ENCODE results near the gene CCDC146.
A peak's percentile ranks its signal among the peaks of the same experiment; 100 is the strongest.
"Not testable (repeated sequence)": the region's sequence is repeated elsewhere in the genome, so short reads cannot be mapped to it uniquely, and the experiment has no call there.

The CCDC146 gene

GRCh38 chr7:77157446-77157845, 35.0 kb downstream of the CCDC146 start:
- TF ChIP-seq CTCF (IDR thresholded peaks at IDR 0.05; ENCODE audit: extremely low read depth, insufficient read depth, missing control alignments), result no peak
- in situ Hi-C loops (cut with MboI; ENCODE audit: low pct_unique_long_range_greater_than_20kb, low sequenced_read_pairs, unreplicated experiment), result no loop called here
- DNase-seq (ENCODE audit: low spot score), result peak; percentile 2

DNA sequence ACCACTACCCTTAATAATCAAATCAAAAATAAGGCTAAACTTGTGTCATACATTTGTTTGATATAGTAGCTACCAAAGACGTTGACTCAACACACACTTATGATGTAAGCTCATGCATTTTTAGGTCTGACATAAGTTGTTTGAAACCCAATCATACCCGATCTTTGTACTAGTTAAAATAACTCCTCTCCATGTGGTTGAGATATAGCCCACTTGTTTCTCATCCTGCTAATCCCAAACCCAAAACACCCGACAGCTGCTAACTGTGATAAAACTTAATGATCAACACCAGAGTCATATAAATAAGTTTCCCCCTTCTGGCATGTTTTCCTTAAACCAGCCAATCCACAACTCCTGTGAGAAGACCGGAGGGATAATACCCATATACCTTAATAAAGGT, 48.7 kb downstream of the CCDC146 start:
- in situ Hi-C loops (cut with MboI; ENCODE audit: low pct_unique_long_range_greater_than_20kb, low sequenced_read_pairs, unreplicated experiment); DNase-seq (ENCODE audit: low spot score): not testable (repeated sequence)

DNA sequence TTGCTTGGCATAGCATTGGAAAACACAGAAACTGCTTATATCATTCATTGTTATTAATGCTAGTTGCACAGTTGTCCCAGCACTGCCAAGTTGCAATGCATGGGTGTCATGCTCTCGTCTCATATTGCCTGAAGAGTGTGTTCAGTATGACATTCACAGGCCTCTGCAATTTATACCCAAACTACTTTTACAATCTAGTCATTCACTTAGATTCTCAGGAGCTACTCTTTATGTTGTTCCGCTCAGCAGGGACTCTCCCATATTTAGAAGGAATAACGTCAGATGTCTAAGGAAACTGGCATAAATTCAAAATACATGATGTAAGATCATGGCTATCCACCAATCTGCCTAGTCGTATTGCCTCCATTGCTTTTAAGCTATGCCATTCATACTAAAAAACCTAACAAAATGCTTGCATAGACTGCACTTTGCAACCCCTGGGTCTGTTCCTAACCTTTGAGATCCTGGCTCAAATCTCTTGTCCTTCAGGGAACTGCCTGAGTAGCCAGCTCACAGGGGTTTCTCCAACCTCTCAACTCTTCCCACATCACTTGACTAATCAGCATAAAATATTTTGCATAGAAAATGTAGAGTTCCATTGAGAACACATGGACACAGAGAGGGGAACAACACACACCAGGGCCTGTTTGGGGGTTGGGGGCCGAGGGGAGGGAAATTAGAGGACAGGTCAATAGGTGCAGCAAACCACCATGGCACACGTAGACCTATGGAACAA, 50.2 kb downstream of the CCDC146 start:
- DNase-seq (ENCODE audit: low spot score); in situ Hi-C loops (cut with MboI; ENCODE audit: low pct_unique_long_range_greater_than_20kb, low sequenced_read_pairs, unreplicated experiment): not testable (repeated sequence)

- DNase-seq (ENCODE audit: low spot score); in situ Hi-C loops (cut with MboI; ENCODE audit: low pct_unique_long_range_greater_than_20kb, low sequenced_read_pairs, unreplicated experiment): not testable (repeated sequence)
Observed at GRCh38 chr7:77174418-77174817, 52.0 kb downstream of the CCDC146 start.

GRCh38 chr7:77175274-77175800, 52.9 kb downstream of the CCDC146 start:
- in situ Hi-C loops (cut with MboI; ENCODE audit: low pct_unique_long_range_greater_than_20kb, low sequenced_read_pairs, unreplicated experiment); DNase-seq (ENCODE audit: low spot score): not testable (repeated sequence)

DNA sequence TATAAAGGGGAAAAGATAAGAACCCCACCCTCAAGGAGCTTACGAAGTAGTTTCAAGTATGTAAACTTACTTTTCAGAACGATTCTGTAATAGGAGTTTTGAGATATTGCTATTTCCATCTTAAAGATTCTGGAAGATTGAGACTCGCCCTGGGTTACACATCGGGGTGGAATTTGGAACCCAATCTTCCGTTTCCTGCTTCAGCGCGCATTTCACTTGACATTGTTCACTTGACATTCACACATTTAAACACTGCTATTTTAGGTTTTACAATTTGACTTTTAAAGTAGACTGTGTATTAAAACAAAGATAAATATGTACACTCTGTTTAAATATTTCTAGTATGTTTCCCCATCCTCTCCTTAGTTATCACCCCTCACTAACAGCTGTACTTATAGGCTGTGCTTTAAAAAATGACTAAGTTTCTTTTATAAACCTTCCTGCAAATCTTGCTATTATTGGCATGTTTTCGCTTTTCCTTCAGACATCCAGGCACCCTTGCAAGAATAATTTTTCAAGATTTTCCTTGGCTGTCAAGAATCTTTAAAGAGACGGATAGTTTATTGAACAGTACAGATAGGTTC, 55.0 kb downstream of the CCDC146 start:
- DNase-seq (ENCODE audit: low spot score); in situ Hi-C loops (cut with MboI; ENCODE audit: low pct_unique_long_range_greater_than_20kb, low sequenced_read_pairs, unreplicated experiment): not testable (repeated sequence)

GRCh38 chr7:77178024-77178423, 55.6 kb downstream of the CCDC146 start:
- not testable (repeated sequence) for DNase-seq (ENCODE audit: low spot score)

DNA sequence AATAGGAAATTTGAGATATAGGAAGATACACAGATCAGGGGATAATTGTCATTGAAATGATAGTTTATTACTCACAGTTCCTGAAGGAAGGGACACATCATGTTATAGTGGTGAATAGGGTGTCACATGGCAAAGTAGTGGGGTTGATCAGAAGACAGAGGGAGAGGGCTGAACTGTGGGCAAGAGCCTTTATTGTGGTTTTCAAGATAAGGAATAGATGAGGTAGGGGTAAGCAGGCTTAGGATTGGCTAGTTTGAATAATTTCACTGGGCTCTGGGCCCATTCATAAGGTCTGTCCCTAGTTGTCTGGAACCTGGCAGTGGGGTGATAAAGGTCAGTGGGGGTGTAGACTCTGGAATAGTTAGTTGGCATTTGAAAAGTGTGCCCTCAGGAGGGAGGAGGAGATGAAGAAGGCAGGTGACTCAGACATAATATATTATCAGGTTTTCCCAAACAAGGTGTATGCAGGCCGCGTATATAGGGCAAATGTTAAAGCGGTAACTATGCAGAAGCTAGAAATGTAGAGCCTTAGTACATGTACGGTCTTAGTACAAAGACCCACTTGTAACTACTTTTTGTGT, 58.7 kb downstream of the CCDC146 start:
- in situ Hi-C loops (cut with MboI; ENCODE audit: low pct_unique_long_range_greater_than_20kb, low sequenced_read_pairs, unreplicated experiment), result no loop called here
- no peak for DNase-seq (ENCODE audit: low spot score)
- TF ChIP-seq CTCF (IDR thresholded peaks at IDR 0.05; ENCODE audit: extremely low read depth, insufficient read depth, missing control alignments), result no peak

More at GRCh38 chr7:77178024-77178423, 55.6 kb downstream of the CCDC146 start:
- in situ Hi-C loops (cut with MboI; ENCODE audit: low pct_unique_long_range_greater_than_20kb, low sequenced_read_pairs, unreplicated experiment), result not testable (repeated sequence)

- DNase-seq (ENCODE audit: low spot score), result no peak
- in situ Hi-C loops (cut with MboI; ENCODE audit: low pct_unique_long_range_greater_than_20kb, low sequenced_read_pairs, unreplicated experiment), result no loop called here
- TF ChIP-seq CTCF (IDR thresholded peaks at IDR 0.05; ENCODE audit: extremely low read depth, insufficient read depth, missing control alignments), result no peak
Observed at GRCh38 chr7:77181734-77182133, 59.3 kb downstream of the CCDC146 start.

DNA sequence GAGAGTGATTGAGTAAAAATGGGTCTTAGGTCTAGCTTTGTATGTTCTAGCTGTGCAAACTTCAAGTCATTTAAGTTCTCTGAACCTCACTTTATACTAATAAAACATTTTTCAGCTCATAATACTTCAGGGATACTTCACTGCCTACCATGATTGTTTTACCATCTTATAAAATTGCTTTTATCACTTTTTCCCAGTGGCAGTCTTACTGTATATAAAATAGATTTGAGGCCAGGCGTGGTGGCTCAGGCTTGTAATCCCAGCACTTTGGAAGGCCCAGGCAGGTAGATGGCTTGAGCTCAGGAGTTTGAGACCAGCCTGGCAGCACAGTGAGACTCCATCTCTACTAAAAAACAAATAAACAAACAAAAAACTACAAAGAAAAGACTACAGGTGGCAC, 59.8 kb downstream of the CCDC146 start:
- no peak for TF ChIP-seq CTCF (IDR thresholded peaks at IDR 0.05; ENCODE audit: extremely low read depth, insufficient read depth, missing control alignments)
- DNase-seq (ENCODE audit: low spot score), result no peak
- in situ Hi-C loops (cut with MboI; ENCODE audit: low pct_unique_long_range_greater_than_20kb, low sequenced_read_pairs, unreplicated experiment), result no loop called here

All from GM13977 (cell line).